SK-N-MC (cell line): ENCODE results near the gene HAVCR2.

Experiments used
- DNase-seq: peaks from one replicate; pipeline ENCODE4 v3.0.0-alpha.2; 2011; ENCODE audit warnings: low read depth, low spot score
- H3K27ac ChIP-seq: fragments of 200-600 bp; sonication (generic); 2 replicates; pipeline ENCODE4 v1.5.1; 2016; ENCODE audit warnings: mixed run types
- H3K36me3 ChIP-seq: fragments of 200-600 bp; sonication (generic); 2 replicates; pipeline ENCODE4 v1.6.1; 2017; ENCODE audit warnings: antibody characterized with exemption, low read length, mixed read lengths; ENCODE audit not compliant: insufficient read depth
- H3K4me3 ChIP-seq: fragments of 200-600 bp; sonication (generic); 2 replicates; pipeline ENCODE4 v1.5.1; 2016
- H3K9ac ChIP-seq: fragments of 200-600 bp; sonication (generic); 2 replicates; pipeline ENCODE4 v1.8.0; 2017; ENCODE audit warnings: mixed run types, mixed read lengths; ENCODE audit not compliant: insufficient read length
- H3K9me3 ChIP-seq: fragments of 200-600 bp; sonication (generic); 2 replicates; pipeline ENCODE4 v1.6.1; 2017; ENCODE audit warnings: low read depth, mild to moderate bottlenecking, antibody characterized with exemption, low read length, moderate library complexity, mixed read lengths
- EZH2 ChIP-seq: fragments of 200-600 bp; sonication (generic); IDR thresholded peaks from one replicate; pipeline ENCODE4 v1.6.1; 2017; ENCODE audit warnings: antibody characterized with exemption
- FOXP2 ChIP-seq: optimal IDR thresholded peaks from 2 replicates; pipeline ENCODE3; 2011; ENCODE audit warnings: mild to moderate bottlenecking, moderate library complexity; ENCODE audit not compliant: insufficient read depth; ENCODE audit errors: extremely low read length, control extremely low read depth
- POLR2AphosphoS5 ChIP-seq: IDR thresholded peaks from 2 replicates; pipeline ENCODE4 v1.6.1; 2012; ENCODE audit warnings: mild to moderate bottlenecking, low read depth, low read length, borderline replicate concordance

HAVCR2 gene

DNA sequence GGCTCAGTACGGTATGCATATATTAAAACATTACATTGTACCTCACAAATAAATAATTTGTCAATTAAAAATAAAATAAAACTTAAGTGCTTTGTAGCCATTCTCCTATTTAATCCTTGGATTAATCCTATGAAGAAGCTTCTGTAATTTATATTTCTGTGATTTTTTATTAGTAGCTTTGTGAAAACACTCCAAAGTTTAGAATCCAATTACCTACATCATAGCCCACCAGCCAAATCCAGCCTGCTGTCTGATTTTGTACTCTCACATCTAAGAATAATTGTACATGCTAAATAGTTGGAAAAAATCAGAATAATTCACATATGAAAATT, 23.4 kb upstream of the HAVCR2 start:
- Histone ChIP-seq H3K27ac (no peak overlapping the region), H3K36me3 (peaks cover 2% of the 10 kb centered on the region; the same call in 1 of the 2 replicates), H3K9me3 (no peaks in the 10 kb centered on the region), H3K4me3 (no peak overlapping the region), H3K9ac (no peak overlapping the region)
- DNase-seq = no peak
- no peak for TF ChIP-seq FOXP2
- no peak for TF ChIP-seq EZH2
- no peak for TF ChIP-seq POLR2AphosphoS5

DNA sequence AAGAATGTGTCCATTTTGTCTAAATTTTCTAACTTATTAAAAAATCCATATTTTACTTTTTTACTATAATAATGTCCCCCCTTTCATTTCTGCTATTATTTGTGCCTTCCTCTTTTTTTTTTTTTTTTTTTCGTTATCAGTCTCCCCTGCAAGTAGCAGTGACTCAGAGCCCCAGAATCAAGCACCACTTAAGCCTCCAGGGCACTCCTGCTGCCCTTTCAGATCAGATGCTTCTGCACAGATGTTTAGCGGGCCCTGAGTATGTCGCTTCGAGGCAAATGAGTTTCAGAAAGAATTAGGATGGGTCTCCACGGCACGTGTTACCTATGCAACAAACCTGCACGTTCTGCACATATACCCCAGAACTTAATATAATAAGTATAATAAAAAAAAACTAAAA, 22.1 kb upstream of the HAVCR2 start:
- DNase-seq = no peak
- H3K9me3 ChIP-seq = no peaks in the 10 kb centered on the region
- no peak for TF ChIP-seq FOXP2
- TF ChIP-seq EZH2 = no peak
- TF ChIP-seq POLR2AphosphoS5 = no peak
- H3K27ac ChIP-seq = no peak overlapping the region
- H3K9ac ChIP-seq = no peak overlapping the region
- no peaks in the 10 kb centered on the region for H3K36me3 ChIP-seq
- H3K4me3 ChIP-seq = no peak overlapping the region

DNA sequence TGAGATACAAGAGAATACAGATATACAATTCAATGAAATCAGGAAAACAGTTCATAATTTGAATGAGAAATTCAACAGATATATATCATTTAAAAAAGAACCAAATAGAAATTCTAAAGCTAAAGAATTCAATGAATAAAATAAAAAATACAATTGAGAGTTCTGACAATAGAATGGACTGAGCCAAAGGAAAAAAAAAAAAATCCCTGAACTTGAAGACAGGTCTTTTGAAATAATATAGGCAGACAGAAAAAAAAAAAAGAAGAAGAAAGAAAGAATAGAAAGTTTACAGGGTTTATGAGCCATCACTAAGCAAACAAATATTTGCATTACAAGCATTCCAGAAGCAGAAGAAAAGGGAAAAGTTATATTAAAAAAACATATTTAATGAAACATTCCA, 12.9 kb upstream of the HAVCR2 start:
- H3K27ac ChIP-seq = no peak overlapping the region
- no peak overlapping the region for H3K4me3 ChIP-seq
- H3K9me3 ChIP-seq = no peaks in the 10 kb centered on the region
- no peak for TF ChIP-seq EZH2
- H3K36me3 ChIP-seq = no peaks in the 10 kb centered on the region
- H3K9ac ChIP-seq = no peak overlapping the region
- DNase-seq = no peak

DNA sequence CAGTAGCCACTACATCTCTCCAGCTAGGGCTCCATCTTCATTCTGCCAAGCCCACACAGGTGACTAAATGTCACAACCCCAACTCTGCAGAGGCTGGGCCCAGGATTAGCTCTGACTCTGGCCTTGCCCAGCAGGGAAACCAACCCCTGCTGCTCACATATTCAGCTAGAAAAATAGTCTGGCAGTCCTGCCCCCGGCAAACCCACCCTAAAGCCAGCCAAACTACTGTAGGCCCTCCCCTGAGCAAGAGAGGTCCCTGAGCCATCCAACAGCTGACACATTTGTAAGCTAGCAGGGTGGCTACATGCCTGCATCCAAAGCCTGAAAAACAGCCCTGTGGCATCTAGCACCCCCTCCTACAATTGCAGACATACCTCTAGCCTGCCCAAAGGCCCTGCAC, 11.3 kb upstream of the HAVCR2 start:
- Histone ChIP-seq H3K9me3 (no peaks in the 10 kb centered on the region), H3K27ac (no peak overlapping the region), H3K9ac (no peak overlapping the region), H3K4me3 (no peak overlapping the region), H3K36me3 (no peaks in the 10 kb centered on the region)
- no peak for DNase-seq
- TF ChIP-seq EZH2 (no peak), POLR2AphosphoS5 (no peak), FOXP2 (no peak)

DNA sequence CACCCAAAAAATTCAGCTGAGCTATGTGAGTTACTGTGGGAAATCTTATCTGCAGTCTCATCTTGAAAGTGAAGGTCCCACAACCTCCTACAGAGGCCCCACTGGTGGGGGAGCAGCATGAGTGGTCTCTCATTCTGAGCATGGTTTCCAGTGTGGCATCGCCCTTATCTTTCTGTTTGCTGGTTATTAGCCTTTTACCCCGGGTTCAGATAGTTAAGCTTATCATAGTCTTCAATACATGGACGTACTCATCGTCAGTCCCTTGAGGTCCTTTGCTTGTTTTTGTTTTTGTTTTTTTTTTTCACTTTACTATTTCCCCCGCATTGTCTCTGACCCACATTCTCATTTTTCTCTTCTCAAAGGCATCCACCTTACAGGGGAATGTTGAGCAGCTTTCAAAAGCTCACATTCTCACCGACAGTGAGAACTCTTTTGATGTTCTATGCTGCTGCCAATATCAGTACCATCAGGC, 7.7 kb upstream of the HAVCR2 start:
- no peak overlapping the region for H3K27ac ChIP-seq

DNA sequence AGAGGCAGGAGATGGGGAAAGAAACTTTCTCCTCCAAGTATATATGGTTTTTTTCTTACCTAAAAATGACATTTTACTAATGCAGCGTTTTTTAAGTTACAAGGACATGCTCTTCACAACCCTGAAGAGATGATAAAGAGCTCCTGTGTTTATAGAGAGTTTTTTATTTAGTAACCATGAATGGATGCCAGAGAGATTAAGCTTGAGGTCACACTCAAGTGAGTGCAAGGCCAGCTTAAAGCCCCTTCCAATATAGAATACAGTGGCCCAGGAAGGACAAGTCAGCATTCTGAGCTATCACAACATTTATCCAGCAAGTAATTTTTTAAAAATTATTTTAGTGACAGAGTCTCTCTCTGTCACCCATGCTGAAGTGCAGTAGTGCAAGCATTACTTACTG, 6.7 kb upstream of the HAVCR2 start:
- no peak for TF ChIP-seq FOXP2
- no peak for TF ChIP-seq EZH2
- no peak for TF ChIP-seq POLR2AphosphoS5
- Histone ChIP-seq H3K36me3 (no peaks in the 10 kb centered on the region), H3K9me3 (no peaks in the 10 kb centered on the region), H3K9ac (no peak overlapping the region), H3K4me3 (no peak overlapping the region), H3K27ac (no peak overlapping the region)
- no peak for DNase-seq

More for the DNA sequence above, 7.7 kb upstream of the HAVCR2 start:
- DNase-seq = no peak
- H3K9me3 ChIP-seq = no peaks in the 10 kb centered on the region
- TF ChIP-seq EZH2 = no peak
- TF ChIP-seq POLR2AphosphoS5 = no peak
- no peak for TF ChIP-seq FOXP2
- H3K36me3 ChIP-seq = no peaks in the 10 kb centered on the region
- no peak overlapping the region for H3K9ac ChIP-seq
- H3K4me3 ChIP-seq = no peak overlapping the region

DNA sequence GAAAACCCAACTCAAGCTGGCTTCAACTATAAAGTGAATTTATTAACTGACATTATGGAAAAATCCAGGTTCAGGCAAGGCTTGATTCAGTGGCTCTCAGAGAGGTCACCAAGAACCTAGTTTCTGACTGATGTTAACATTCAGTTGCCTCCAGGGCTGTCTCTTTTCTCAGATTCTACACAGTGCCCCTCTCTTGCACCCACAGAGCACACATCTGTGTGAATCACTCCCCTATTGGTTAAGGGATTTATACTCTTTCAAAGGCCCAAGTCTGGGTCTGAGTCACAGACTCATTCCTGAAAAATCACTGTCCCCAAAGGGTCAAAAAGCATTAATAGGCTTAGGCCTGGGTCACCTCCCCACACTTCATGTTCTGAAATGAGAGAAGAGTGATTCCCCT, 6.2 kb upstream of the HAVCR2 start:
- Histone ChIP-seq H3K36me3 (no peaks in the 10 kb centered on the region), H3K27ac (no peak overlapping the region), H3K9me3 (no peaks in the 10 kb centered on the region), H3K4me3 (no peak overlapping the region), H3K9ac (no peak overlapping the region)
- TF ChIP-seq EZH2 (no peak), POLR2AphosphoS5 (no peak), FOXP2 (no peak)
- no peak for DNase-seq

DNA sequence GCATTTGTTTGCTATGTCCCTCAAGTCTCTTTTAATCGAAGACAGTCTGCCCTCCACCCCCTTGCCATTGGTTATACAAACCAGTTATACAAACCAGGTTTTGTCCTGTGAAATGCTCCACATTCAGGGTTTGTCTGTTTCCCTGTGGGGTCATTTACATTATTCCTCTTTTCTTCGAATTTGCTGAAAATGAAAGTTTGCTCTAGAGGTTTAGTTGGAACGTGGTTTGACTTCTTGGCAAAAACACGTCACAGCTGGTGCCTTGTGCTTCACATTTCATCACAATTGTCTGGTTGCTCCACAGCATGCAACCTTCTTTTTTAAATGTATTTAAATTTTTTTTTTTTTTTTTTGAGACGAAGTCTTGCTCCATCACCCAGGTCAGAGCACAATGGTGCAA, 4.2 kb upstream of the HAVCR2 start:
- no peaks in the 10 kb centered on the region for H3K9me3 ChIP-seq
- H3K27ac ChIP-seq = no peak overlapping the region
- H3K4me3 ChIP-seq = no peak overlapping the region
- DNase-seq = no peak
- no peak overlapping the region for H3K9ac ChIP-seq
- H3K36me3 ChIP-seq = no peaks in the 10 kb centered on the region
- TF ChIP-seq POLR2AphosphoS5 (no peak), FOXP2 (no peak), EZH2 (no peak)

DNA sequence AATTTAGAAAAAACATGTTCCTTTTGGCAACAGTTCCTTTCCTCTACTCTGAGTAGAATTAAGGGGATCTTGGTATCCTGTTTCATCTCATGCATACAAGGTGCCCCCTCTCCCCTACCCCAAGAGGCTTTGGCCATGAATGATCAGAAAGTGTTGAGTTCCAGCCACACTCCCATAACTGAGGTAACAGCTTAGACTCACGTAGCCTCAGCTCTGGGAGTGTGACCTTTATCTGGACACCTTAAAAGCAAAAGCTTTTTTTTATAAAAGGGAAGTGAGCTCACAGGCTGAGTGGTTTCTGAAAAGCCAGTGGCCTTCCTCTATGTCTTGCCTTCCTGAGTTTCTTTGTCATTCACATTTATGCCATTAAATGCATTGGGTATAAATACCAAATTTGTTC, 900 bp upstream of the HAVCR2 start:
- DNase-seq = no peak
- H3K36me3 ChIP-seq = no peaks in the 10 kb centered on the region
- H3K27ac ChIP-seq = no peak overlapping the region
- no peak overlapping the region for H3K4me3 ChIP-seq
- no peaks in the 10 kb centered on the region for H3K9me3 ChIP-seq
- H3K9ac ChIP-seq = no peak overlapping the region
- TF ChIP-seq FOXP2 = no peak
- TF ChIP-seq POLR2AphosphoS5 = no peak
- no peak for TF ChIP-seq EZH2
